Hematopoietic multipotent progenitor cell treated with erythropoietin and hydrocortisone succinate and interleukin-3 and kit ligand, for 17 days (in vitro differentiated cells): ENCODE data around the gene DYSF.

Experiments used
- DNase-seq: peaks from one replicate; pipeline ENCODE4 v3.0.0-alpha.2; 2015; ENCODE audit warnings: low spot score

DYSF gene

DNA sequence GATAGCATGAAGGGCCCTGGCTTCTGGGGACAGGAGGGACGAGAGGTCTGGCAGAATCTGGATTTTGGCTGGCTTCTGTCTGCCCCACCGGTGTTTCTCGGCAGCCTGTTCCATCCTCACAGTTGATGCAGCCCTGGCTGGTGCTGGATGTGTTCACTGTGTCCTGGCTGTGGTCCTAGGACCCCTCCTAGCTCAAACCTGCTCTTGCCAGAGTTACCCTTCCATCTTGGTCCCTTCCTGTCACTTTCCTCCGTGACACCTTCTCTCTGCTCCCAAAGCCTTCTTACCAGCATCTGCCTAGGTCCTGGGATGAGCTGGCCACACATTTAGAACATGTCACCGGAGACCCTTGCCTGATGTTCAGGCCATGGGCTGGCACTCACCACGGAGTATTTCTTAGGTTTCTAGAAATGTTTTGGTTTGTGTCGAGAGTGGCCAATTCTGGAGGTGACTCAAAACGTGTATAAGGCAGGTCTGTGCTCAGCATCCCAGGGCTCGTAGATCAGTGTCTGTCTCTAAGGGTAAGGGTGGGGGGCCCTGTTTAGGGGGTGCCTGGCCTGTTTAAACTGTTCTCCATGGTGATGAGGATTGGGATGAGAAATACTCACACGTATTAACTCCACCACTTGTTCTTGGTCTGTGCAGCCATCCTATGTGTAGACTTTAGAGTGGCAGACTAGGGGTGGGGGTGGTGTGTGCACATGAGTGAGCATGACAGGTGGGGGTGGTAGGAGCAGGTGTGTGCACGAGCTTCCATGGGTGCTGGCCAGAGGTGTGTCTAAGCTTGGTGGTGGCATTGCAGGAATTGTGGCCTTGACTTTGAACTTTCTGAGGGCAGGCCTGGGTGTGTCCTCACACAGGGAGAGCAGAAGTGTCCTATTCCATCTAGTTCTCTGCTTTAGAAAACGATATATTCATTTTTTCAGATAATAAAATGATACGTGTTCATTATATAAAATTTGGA, 162.7 kb downstream of the DYSF start:
- DNase-seq, result no peak

DNA sequence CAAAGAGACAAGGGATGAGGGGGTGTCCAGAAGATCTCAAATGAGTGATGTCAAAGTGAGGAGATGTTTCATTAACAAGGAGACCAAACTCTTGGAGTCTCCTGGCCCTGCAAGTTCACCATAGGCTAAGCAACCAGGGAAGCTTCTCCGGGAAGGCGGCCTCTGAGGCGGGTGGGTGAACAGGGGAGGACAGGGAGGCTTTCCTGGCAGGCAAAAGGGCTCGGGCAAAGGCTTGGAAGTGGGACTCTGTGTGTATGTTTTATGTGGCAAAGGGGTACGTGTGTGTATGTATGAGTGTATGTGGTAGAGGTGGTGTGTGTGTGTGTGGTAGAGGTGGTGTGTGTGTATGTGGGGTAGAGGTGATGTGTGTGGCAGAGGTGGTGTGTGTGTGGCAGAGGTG, 163.9 kb downstream of the DYSF start:
- no peak for DNase-seq

DNA sequence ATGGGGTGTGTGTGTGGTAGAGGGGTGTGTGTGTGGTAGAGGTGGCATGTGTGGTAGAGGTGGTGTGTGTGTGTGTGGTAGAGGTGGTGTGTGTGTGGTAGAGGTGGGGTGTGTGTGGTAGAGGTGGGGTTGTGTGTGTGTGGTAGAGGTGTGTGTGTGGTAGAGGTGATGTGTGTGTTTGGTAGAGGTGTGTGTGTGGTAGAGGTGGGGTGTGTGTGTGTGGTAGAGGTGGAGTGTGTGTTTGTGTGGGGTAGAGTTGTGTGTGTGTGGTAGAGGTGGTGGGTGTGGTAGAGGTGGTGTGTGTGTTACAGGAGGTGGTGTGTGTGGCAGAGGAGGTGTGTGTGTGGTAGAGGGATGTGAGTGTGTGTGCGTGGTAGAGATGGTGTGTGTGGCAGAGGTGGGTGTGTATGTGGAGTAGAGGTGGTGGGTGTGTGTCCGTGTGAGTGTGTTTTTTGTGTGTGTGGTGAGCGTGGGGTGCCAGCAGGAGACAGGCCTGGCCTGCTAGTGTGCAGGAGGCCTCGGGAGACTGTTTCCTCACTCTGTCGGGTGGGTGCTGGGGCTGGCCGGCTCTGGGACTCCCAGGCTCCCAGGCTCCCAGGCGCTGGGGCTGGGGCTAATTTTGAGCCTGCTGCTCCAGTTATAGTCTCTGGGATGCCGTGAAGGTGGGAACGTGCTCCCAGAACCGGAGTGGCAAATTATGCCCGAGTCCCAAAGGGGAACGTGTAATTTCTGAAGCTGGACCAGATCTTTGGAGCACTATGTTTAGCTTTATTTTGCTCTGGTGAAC, 165.2 kb downstream of the DYSF start:
- DNase-seq, result no peak

DNA sequence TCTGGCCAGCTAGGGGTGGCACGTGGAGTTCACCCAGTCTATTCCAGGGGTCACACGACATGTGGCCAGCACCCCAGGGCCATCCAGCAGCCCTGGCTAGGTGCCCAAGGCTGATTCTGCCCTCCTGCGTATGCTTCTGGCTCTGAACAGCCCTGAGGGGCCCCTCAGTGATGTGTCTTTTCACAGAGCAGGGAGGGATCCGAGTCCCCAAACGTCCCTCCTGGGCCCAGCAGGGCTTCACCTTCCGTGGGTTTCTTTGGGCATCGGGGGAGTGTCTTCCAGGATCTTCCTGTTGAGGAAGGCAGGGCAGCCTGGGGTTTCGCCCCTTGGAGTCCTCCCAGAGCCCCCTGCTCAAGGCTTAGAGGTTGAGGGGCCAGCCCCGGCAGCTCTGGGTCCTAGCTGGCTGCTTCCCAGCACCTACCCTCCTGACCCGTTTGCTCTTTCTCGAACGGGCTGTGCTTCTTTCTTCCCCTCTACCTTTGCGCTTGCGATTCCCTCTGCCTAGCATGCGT, 165.9 kb downstream of the DYSF start:
- DNase-seq, result no peak

DNA sequence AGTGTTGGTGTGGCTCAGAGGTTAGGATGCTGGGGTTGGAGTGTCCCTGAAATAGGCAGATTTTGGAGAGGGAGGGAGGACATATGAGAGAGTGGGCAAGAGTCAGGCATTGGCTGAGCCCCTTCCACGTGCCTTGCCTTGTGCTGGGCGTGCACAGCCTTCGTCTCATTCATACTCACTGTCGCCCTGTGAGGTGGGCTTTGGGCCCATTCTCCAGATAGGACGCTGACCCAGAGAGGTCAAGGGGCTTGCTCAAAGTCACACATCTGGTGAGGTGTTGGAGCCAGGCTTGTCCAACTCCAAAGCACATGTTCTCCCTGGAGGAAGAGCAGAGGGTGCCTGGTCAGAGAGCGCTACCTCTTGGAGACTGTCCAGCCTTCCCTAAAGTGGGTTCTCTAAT, 166.8 kb downstream of the DYSF start:
- no peak for DNase-seq

DNA sequence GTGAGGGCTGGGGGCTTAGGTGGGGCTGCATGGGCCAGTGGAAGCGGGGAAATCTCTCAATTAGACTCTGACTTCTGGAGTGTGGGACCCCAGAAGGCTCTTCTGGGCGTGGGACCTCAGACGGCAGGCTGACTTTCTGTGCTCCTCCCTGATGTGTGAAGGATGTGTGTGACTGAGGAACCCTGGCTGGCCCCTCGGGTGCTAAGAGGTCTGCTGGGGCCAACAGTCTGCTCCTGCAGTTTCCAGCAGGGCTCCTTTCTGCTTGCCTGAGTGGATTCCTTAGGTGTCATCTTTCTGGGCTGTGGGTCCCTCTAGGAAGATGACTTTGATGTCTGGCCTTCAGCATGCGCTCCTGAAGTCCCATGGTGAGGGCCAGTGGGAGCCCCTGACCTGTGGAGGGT, 167.5 kb downstream of the DYSF start:
- no peak for DNase-seq

DNA sequence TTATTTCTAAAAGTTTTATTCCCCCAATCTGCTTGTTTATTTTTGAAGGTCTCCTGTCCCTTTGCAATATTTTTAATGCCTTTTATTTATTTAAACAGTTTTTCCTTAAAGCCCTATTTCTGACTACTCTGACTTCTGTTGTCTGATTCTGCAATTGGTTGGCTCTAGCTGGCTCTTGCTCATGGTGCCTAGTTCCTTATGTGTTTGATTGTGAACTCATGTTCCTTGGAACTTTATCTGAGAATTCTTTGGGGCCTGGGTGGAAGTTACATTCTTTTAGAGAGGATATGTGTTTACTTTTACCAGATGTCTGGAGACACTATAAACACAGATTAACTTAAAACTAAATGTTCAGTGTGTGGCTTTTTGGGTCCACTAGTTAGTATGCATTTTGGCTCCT, 175.9 kb downstream of the DYSF start:
- DNase-seq, result no peak

DNA sequence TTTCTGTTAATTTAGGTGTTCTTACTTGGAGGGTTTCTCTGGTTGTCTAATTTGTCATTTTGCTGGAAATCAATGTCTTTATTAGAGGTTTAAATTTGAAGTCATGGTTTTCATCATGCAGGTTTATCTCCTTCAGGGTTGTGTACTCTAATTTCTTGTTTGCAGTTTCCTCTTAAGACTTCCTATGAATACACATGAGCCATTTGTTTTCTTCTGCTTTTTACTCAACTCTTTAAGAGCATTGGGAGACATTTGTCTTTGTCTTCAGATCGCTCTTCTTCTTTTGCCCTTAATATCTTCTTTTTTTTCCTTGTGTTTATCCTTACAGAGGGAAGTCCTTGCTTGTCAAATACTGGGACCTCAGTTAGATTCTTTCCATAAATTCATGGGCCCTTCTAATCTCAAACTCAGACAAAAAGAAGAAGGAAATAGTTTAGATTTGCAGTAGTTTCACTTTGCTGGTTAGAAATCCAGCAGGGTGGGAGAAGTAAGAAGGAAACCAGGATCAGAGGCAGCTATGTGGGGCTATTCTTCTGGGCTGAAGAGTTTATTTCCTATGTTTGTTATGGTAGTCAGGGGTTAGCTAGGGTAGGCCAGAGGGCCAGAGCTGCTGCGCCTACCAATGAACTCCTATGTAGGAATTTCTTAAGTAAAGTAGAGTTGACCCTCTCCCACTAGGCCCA, 176.6 kb downstream of the DYSF start:
- no peak for DNase-seq

DNA sequence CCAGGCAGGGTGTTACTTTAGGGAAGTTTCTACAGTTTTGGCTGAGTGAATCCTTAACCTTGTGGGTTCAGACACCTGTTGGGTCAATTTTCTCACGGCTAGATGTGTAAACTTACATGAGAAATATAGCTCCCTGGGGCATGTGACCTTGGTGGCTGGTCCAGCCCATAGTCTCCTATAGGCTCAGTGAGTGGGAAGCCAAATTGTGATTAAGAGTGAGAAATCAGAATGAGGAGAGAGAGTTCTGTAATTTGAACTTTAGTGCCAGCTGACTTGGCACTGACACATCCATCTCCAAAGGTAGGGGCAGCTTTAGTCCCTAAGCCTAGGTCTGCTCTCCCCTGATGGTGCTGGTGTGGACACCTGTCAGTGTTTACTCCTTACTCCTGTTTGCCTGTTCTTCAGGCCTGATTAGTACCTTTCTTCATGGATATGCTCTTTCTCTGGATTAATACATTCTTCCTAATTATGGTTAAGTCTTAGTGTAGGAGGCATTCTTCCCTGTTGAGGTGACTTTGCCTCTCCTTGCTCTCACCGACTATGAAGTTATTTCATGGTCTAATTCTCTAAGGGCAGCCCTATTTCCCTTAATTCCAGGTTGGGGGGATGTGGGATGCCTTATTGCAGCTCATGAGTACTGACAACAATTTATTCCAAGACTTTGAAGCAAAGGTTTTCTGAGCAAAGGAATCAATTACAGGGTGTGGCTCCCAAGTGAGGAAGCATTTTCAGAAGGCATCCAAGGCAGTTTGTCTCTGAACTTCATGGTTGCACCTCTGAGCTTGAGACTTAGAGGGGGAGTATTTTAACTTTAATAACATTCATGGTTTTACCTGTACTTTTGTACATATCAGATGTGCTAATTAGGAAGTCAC, 177.3 kb downstream of the DYSF start:
- DNase-seq, result no peak

DNA sequence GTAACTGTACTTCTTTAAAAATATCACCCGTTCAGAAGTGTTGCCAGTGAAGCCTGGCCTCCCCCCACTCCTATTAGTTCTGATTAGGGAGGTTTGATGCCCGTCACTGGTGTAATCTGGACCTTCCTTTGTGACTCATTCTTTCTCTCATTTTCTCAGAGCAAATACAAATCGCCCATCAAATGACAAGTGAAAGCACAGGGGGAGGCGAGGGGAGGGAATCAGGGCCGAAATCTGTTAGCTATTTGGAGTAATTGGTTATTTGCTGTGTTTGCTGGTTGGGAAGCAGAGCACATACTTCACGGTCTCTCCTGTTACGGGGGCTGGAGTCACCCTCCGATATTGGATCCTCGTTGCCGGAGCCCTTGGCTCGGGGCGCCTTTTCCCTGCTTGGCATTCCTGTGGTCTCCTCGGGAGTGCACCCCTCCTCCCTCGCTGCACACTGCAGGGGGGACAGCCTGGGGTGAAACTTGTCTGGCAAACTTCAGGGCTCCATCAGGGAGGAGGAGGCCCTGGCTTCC, 178.1 kb downstream of the DYSF start:
- no peak for DNase-seq

DNA sequence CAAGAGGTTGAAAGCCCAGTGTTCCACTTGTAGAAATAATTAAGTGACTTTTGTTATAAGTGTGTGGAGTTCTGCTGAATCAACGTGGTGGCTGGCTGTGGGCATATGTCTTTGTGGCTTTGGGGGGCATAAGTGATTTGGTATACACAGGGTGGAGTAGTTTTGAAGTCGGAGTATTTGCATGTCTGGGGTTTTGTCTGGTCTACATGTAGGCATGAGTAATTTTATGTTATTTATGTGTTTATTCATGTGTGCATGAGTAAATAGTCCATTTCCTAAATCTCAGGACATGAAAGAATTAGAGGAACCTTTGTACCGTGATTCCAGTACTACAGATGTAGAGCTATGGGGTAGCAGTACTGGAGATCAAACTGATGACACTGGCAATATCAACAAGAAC, 179.7 kb downstream of the DYSF start:
- no peak for DNase-seq

DNA sequence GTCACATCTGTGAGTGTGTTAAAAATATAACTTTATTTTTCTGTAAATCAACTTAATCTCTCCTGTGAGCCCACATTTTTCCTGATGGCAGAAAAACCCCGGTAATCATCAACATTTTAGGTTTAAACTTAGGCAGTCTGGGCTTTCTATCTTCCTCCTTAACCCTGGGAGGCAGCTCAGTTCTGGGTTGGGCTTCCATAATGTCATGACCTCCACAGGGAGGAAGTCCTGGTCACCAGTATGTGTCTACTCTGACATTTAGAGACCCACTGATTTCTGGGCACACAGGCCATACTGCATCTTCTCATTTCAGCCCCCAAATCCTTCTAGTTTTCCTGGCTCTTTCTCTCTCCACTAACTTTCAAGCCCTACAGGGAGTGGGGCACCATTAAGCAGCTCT, 181.2 kb downstream of the DYSF start:
- no peak for DNase-seq

DNA sequence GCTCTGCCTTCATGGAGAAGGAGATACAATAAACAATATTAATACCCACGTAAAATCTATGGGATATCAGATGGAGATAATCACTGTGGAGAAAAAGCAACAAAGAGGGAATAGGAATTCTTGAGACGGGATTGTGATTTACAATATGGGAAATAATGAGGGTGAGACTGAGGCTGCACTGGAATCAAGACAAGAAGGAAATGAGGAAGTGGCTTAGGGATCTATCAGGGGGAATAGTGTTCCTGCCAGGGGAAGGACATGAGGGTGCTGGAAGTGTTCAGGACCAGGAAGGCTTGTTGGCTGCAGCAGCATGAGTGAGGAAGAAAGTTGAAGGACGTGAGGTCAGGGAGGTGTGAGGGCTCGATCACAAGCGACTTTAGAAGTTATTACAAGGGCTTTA, 182.4 kb downstream of the DYSF start:
- DNase-seq, result no peak

DNA sequence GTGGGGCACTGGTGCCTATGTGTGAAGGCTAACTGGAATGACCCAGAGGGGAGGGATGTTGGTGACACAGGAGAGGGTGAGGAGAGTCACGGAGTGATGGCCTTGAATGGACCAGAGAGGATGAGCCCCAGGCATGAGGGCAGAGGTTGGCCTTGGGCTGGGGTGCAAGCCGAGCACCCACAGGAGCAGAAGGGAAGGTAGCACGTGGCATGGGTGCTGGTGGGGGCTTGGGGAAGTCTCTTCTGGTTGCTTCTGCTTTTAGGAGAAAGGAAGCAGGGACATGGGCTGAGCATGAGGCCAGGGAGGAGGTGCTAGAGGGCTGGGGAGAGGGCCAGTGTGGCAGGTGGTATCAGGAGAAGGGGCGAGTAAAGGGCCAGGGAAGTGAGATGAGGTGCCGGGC, 183.8 kb downstream of the DYSF start:
- no peak for DNase-seq

DNA sequence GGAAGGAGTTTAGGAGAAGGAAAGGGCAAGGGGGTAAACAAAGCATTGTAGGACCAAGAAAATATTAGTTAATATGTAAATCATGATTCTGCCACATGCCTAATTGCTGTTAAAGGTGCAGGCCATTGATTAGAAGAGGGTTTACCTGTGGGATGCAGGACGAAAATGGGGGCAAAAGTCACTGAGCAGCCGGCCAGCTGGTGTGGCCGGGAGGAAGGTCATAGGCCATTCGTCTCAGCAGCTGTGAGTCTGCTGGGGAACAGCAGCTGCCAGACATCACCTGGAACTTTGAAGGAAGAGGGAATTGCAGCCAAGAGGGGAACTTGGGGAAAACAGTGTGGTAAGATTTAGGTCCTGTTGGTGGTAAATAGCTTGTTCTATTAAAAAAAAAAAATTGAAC, 184.4 kb downstream of the DYSF start:
- no peak for DNase-seq

DNA sequence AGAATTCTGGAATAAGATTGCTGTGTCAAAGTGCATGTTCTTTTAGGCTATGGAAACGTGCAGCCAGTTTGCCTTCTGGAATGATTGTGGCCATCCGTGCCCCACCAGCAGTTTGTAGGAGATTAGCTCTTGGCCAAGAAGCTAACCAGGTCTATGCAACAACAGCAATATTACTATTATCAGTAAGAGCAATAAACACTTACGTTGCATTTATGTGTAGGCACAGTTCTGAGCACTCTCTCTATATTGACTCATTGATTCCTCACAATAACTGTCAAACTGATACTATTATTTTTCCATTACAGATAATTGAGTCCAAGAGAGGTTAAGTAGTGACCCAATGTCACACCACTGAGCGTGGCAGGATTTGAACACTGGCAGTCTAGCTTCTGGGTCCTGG, 186.4 kb downstream of the DYSF start:
- DNase-seq, result no peak

DNA sequence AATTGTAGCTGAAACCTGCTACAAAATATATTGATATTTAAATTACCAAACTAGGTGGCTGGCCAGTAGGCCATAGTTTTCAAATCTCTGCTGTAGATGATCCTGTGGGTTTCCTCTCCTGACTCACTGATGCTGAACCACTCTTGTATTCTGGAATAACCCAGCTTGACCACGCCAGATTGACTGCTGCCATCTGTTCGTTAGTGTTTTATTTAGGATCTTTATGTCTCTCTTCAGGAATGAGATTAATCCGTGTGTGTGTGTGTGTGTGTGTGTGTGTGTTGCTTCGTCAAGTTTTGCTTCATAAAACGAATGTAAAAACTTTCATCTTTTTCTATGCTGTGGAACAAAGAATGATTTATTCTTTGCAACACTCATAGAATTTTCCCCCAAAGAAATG, 187.1 kb downstream of the DYSF start:
- DNase-seq, result no peak

DNA sequence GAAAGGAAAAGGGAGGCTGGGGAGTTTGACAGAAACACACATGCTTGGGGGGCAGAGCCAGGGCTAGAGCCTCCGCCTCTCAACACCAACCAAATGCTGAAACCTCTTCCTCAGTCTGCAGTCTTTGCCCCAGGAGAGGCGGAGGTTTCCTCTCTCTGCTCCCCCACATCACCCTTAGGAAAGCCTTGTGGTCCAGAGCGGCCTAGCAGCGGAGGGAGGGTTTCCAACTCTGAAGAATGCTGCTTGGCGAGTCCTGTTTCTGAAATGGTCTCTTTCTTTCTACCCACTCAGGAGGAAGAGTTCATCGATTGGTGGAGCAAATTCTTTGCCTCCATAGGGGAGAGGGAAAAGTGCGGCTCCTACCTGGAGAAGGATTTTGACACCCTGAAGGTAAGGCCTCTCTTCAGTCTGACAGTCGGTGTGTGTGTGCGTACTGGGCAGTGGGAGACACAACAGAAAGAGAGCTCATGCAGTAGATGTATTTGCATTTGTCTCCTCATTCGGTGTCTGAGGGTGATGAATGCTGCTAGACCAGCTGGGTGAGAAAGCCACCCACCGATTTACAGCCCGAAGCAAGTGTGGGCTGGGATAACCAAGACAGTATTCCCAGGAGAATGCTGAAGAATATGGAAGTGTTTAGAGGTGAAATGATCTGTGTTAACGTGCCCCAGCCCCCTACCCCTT, 190.5 kb downstream of the DYSF start:
- DNase-seq, result no peak

DNA sequence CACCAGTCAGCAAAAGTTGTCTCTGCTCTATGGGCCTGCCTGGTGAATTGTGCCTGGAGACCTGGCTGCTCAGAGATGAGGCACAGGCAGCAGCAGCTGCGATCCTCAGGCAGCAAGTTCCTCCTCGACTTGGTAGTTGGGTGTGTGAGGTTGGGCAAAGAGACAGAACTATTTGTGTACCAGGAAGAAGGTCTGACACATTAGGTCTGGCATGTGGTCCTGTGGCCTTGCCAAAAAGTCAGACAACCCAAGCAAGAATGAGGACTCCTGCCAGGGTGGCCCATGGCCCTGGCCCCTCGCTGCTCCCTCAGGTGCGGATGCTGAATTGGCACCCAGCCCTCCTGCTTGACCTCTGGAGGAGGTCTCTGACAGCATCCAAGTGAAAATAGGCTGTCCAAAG, 192.7 kb downstream of the DYSF start:
- no peak for DNase-seq

DNA sequence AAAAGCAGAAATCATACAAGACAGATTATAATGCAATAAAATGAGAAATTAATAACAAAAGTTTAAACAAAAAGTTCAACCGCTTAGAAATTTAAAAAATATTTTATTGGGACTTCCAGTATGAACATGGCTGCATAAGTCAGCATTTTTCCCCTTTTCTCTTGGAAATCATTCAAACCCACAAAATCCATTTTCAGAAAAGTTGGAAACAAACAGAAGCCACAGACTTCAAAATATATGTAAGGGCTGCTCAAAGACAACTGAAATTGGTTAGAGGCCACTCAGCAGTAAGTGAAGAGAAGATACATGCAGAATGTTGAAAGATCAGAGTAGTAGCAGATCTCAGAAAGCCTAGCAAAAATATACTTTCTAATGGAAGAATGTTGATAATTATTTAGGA, 194.0 kb downstream of the DYSF start:
- DNase-seq, result no peak

DNA sequence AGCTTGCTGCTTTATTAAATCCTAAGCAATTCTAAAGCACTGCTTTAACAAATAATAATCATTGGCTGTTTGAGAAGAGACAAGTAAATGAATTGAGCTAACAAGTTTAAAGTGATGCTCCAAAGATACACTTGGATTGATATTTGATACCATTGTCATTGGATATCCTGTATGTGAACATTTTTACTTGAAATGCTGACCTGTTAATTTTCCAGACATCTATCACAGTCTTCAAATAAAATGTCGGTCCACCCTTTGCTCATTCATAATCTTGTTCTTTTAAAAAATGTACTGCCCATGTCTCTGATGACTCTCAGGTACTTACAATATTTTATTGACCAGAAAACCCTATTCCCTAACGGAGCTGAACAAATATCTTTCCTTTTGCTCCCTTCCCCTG, 202.1 kb downstream of the DYSF start:
- DNase-seq, result no peak
